Stomach (tissue), 4 donors: Measurements from ENCODE around the gene IFNA8.

Experiments used
- POLR2A ChIP-seq, 4 donors: fragments of 450-650 bp; IDR thresholded peaks; one replicate each; pipeline ENCODE4 v1.6.1; 2016; ENCODE audit warnings: antibody characterized with exemption in 4 of 4, control low read depth in 2 of 4, mild to moderate bottlenecking in 1 of 4, moderate library complexity in 1 of 4
- POLR2AphosphoS5 ChIP-seq, 3 donors: sonication (generic); formaldehyde crosslinking; IDR thresholded peaks; one replicate each; pipeline ENCODE4 v1.6.1; 2016; ENCODE audit warnings: antibody characterized with exemption in 3 of 3
- TF ChIP-seq, protein P1 (sequence below), 7 experiments: fragments of 450-650 bp in 4 of 7; fragments of 200-600 bp in 3 of 7; sonication (generic) in 3 of 7; IDR thresholded peaks; one replicate each; pipeline ENCODE4 v1.5.1; 2016 to 2019; ENCODE audit warnings: antibody characterized with exemption in 7 of 7, control low read depth in 2 of 7, mild to moderate bottlenecking in 1 of 7

DNA sequence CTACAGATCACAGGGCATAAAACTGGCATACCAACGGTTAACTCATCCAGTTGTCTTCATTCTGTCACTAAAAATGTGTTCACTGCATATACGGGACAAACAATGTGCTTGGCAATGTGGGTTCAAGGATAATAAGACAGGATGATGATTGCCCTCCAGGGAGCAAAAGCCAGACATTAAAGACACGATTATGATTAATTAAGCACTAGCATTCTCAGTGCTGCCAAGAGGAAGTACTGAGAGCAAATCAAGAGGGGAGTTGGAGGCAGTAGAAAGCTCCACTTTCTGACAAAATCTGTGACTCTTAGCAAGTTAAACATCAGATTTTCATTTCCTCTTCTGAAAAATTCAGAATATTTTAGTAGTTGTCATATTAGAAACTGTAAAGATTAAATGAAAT is 9.0 kb upstream of the IFNA8 start:
- TF ChIP-seq, protein P1, sequence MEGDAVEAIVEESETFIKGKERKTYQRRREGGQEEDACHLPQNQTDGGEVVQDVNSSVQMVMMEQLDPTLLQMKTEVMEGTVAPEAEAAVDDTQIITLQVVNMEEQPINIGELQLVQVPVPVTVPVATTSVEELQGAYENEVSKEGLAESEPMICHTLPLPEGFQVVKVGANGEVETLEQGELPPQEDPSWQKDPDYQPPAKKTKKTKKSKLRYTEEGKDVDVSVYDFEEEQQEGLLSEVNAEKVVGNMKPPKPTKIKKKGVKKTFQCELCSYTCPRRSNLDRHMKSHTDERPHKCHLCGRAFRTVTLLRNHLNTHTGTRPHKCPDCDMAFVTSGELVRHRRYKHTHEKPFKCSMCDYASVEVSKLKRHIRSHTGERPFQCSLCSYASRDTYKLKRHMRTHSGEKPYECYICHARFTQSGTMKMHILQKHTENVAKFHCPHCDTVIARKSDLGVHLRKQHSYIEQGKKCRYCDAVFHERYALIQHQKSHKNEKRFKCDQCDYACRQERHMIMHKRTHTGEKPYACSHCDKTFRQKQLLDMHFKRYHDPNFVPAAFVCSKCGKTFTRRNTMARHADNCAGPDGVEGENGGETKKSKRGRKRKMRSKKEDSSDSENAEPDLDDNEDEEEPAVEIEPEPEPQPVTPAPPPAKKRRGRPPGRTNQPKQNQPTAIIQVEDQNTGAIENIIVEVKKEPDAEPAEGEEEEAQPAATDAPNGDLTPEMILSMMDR (IDR thresholded peaks at IDR 0.05) = no peak
- no peak for TF ChIP-seq POLR2A (IDR thresholded peaks at IDR 0.05)
- no peak for TF ChIP-seq POLR2AphosphoS5 (IDR thresholded peaks at IDR 0.05)
